ENCODE measurements around the gene SH3BP2. TPM values are rescaled to one million over a fixed set of nuclear protein-coding genes. Genes with fewer than 3 reads are reported as not detected.

Gene SH3BP2
- total RNA-seq, 1 experiment from 2014 or later: 9.6 TPM

DNA sequence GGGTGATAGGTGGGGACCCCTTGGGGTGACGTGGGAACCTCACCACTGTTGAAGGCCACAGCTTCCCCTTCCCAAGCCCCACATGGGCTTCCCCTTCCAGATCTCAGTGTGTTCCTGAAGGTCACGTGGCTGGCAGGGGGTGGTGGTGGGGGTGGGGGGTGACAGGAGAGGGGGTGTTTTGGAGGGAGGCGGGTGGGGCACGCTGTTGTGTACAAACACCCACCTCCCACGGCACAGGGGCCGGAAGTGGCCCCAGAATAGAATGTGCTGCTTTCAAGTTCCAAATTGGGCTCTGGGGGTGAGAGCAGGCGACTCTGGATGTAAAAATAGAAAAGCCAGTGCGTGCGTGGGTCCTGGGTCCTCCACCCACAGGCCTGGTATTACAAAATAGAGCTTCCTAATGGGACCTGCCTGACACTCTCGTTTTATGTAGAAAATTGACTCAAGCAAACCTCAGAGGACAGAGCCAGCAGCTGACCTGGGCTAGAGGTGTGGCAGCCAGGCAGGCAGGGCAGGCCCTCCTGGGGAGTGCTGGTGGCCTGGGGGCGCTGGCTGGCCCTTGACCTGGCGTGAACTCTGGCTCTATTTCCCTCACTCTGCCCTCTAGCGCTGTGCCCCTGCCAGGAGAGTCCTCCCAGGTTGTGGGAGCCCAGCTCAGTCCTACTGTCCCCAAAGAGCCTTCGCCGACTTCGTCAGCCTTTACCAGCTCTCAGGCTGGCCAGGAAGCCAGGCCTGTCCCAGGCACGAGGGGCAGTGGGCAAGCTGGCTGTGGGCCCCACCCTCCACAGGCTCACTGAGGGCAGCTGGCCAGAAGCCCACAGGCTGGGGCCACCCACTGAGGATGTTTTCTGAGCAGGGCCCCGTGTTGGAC, 5.4 kb upstream of the SH3BP2 start:
- Histone ChIP-seq H3K9me3 (no peaks in the 10 kb centered on the region), H3K4me3 (no peak overlapping the region), H3K36me3 (no peaks in the 10 kb centered on the region), H3K27me3 (no peaks in the 10 kb centered on the region)
- DNase-seq: no peak

- H3K36me3 ChIP-seq: no peaks in the 10 kb centered on the region
- no peaks in the 10 kb centered on the region for H3K9me3 ChIP-seq
- no peaks in the 10 kb centered on the region for H3K27me3 ChIP-seq
- no peak overlapping the region for H3K4me3 ChIP-seq
- DNase-seq: no peak
Observed at GRCh38 chr4:2788101-2788500, 4.8 kb upstream of the SH3BP2 start.

DNA sequence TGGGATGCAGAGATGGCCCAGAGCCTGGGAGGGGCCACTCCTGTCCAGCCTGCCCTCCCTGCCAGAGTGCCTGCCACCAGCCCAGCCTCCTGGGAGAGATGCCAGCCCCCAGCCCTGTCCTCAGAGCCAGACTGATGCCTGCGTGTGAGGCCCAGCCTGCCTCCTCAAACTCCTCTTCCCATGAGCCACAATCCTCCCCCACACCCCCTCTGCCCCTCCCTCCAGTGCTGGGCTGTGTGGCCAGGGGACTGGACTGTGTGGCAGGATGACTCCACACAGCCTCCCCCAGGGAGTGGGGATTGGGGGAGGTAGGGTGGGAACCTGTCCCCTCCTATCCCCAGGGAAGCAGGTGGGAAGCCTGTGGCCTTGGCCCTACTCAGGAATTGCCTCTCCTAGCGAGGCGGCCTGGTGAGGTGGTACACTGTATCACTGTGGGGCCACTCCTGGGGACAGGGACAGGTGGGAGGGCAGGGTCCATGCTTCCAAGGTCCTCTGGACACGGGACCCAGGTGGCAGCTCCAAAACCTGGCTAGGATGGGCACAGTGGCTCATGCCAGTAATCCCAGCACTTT, 4.3 kb upstream of the SH3BP2 start:
- peak; percentile 60 for DNase-seq
- Histone ChIP-seq H3K9me3 (no peaks in the 10 kb centered on the region), H3K27me3 (no peaks in the 10 kb centered on the region), H3K36me3 (no peaks in the 10 kb centered on the region), H3K4me3 (no peak overlapping the region)

GRCh38 chr4:2789351-2789750, 3.5 kb upstream of the SH3BP2 start:
- no peak overlapping the region for H3K4me3 ChIP-seq
- H3K9me3 ChIP-seq: no peaks in the 10 kb centered on the region
- no peaks in the 10 kb centered on the region for H3K36me3 ChIP-seq
- DNase-seq: no peak
- no peaks in the 10 kb centered on the region for H3K27me3 ChIP-seq

DNA sequence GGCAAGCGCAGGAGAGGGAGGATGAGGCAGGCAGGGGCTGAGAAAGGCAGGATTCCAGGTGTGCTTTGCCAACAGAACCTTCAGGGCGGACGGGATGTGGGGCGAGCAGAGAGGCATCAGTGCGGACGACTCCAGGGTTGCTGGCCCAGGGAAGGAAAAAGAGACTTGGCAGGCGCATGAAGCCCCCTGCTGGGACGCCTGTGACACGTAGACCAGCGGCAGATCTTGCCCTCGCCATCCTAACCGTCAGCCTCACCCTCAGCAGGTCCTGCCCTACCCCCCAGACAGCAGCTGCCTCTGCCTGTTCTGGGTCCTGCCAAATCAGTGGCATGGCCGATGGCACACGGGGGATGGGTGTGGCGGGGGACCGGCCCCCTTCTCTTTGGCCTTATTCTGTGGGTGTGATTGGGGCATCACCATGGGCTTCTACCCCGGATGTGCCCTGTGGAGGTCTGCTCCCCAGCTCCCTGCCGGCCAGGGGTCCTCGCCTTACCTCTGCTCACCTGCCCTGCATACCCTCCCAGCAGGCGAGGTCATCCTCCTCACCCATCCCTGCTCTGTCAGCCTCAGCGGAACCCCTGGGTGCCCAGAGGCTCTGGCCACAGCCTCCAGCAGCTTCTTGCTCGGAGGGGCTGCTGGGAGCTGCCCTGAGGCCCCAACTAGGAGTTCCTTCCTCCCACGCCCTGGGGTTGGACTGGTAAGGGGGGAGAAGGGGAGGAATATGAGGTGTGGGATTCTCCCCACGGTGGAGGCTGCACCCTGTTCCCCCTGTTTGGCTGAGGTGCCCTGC, 2.9 kb upstream of the SH3BP2 start:
- DNase-seq: no peak
- H3K4me3 ChIP-seq: no peak overlapping the region

GRCh38 chr4:2790583-2791517, 2.0 kb upstream of the SH3BP2 start:
- Histone ChIP-seq H3K4me3 (no peak overlapping the region), H3K36me3 (no peaks in the 10 kb centered on the region), H3K9me3 (no peaks in the 10 kb centered on the region), H3K27me3 (no peaks in the 10 kb centered on the region)
- DNase-seq: no peak

More for the DNA sequence above, 2.9 kb upstream of the SH3BP2 start:
- Histone ChIP-seq H3K36me3 (no peaks in the 10 kb centered on the region), H3K9me3 (no peaks in the 10 kb centered on the region), H3K27me3 (no peaks in the 10 kb centered on the region)

- H3K9me3 ChIP-seq: no peaks in the 10 kb centered on the region
- H3K36me3 ChIP-seq: no peaks in the 10 kb centered on the region; the same call in 1 of the 2 replicates
- H3K27me3 ChIP-seq: no peaks in the 10 kb centered on the region
- DNase-seq: no peak
- no peak overlapping the region for H3K4me3 ChIP-seq
Observed at GRCh38 chr4:2791518-2792395, 1.1 kb upstream of the SH3BP2 start.

- Histone ChIP-seq H3K27me3 (no peaks in the 10 kb centered on the region), H3K9me3 (no peaks in the 10 kb centered on the region), H3K36me3 (peaks cover 4% of the 10 kb centered on the region; the same call in 1 of the 2 replicates), H3K4me3 (no peak overlapping the region)
- DNase-seq: no peak
Observed at GRCh38 chr4:2792396-2792710, 532 bp upstream of the SH3BP2 start.

- Histone ChIP-seq H3K27me3 (no peaks in the 10 kb centered on the region), H3K4me3 (peak overlapping the region; percentile 57), H3K36me3 (peaks cover 4% of the 10 kb centered on the region; the same call in 1 of the 2 replicates), H3K9me3 (no peaks in the 10 kb centered on the region)
- DNase-seq: peak; percentile 63
Observed at GRCh38 chr4:2793586-2794485, 951 bp downstream of the SH3BP2 start.

DNA sequence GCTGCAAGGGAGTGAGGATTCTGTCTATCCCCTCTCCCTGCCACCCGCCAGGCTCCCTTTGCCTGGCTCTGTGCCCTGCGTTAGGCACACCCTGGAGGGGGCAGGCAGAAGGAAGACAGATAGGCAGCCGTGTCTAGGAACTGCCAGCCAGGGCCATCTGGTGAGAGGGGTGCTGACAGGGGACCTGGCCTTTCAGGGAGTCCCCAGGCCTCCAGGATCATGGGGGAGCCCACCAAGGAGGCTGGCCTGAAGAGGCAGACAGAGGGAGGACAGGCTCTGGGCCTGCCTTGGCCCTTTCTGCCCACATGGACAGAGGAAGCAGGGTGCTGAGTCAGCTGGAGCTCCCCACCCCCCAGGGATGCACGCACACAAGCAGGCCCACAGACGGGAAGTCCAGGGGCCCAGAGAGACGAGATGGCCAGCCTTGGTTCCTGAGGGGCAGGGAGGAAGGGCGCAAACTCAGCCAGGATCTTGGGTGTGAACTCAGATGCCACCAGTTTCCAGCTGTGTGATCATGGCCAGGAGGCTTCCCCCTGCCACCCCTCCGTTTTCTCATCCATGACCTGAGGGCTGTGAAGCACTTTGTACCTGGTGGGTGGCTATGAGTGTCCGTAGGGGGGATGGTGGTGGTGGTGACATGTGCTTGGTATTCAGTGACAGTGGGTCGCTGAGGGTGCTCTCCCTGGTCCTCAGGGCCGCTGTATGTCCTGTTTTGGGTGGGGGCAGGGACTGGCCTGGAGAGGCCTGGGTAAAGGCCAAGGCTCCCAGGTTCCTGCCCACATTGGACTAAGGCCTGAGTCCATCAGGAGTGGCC, 1.8 kb downstream of the SH3BP2 start:
- no peaks in the 10 kb centered on the region for H3K27me3 ChIP-seq
- no peaks in the 10 kb centered on the region for H3K9me3 ChIP-seq
- peak; percentile 74 for DNase-seq
- peak overlapping the region; percentile 57 for H3K4me3 ChIP-seq
- peaks cover 4% of the 10 kb centered on the region; the same call in 1 of the 2 replicates for H3K36me3 ChIP-seq

GRCh38 chr4:2795300-2795892, 2.5 kb downstream of the SH3BP2 start:
- Histone ChIP-seq H3K36me3 (peaks cover 4% of the 10 kb centered on the region; the same call in 1 of the 2 replicates), H3K4me3 (no peak overlapping the region), H3K9me3 (no peaks in the 10 kb centered on the region)

GRCh38 chr4:2795893-2796848, 3.3 kb downstream of the SH3BP2 start:
- DNase-seq: peak; percentile 95
- Histone ChIP-seq H3K4me3 (no peak overlapping the region), H3K27me3 (no peaks in the 10 kb centered on the region), H3K9me3 (no peaks in the 10 kb centered on the region), H3K36me3 (peaks cover 4% of the 10 kb centered on the region; the same call in 1 of the 2 replicates)

More at GRCh38 chr4:2795300-2795892, 2.5 kb downstream of the SH3BP2 start:
- no peaks in the 10 kb centered on the region for H3K27me3 ChIP-seq
- no peak for DNase-seq
